H9 (cell line): ENCODE results near the gene IDH3B. TPM values are rescaled to one million over a fixed set of nuclear protein-coding genes. Genes with fewer than 3 reads are reported as not detected.

Source experiments
- DNase-seq: peaks from one replicate; pipeline ENCODE4 v3.0.0-alpha.2; 2017
- H2AFZ ChIP-seq: one replicate; pipeline ENCODE4 v1.6.1; 2013; ENCODE audit warnings: mild to moderate bottlenecking, low read length, control low read depth, moderate library complexity
- H2AK5ac ChIP-seq: 2 replicates; pipeline ENCODE4 v1.6.1; 2013; ENCODE audit warnings: low read length, control low read depth, mixed read lengths; ENCODE audit not compliant: insufficient read length
- H2BK120ac ChIP-seq: one replicate; pipeline ENCODE4 v1.6.1; 2013; ENCODE audit warnings: low read depth, mild to moderate bottlenecking, low read length, control low read depth, inconsistent platforms; ENCODE audit not compliant: poor library complexity, severe bottlenecking
- H2BK12ac ChIP-seq: 2 replicates; pipeline ENCODE4 v1.6.1; 2013; ENCODE audit warnings: low read length, control low read depth, mixed read lengths, low read depth; ENCODE audit not compliant: insufficient read length
- H2BK15ac ChIP-seq: 2 replicates; pipeline ENCODE4 v1.6.1; 2013; ENCODE audit warnings: low read depth, low read length, control low read depth
- H2BK20ac ChIP-seq: one replicate; pipeline ENCODE4 v1.6.1; 2013; ENCODE audit warnings: low read depth, mild to moderate bottlenecking, low read length, control low read depth, inconsistent platforms; ENCODE audit not compliant: poor library complexity, severe bottlenecking
- H2BK5ac ChIP-seq: 2 replicates; pipeline ENCODE4 v1.6.1; 2013; ENCODE audit warnings: low read length, control low read depth, mixed read lengths; ENCODE audit not compliant: insufficient read length
- H3K14ac ChIP-seq: 2 replicates; pipeline ENCODE4 v1.6.1; 2013; ENCODE audit warnings: low read length, control low read depth; ENCODE audit not compliant: insufficient read depth
- H3K18ac ChIP-seq: 2 replicates; pipeline ENCODE4 v1.6.1; 2013; ENCODE audit warnings: low read depth, mild to moderate bottlenecking, mixed read lengths, low read length, control low read depth; ENCODE audit not compliant: insufficient read length
- H3K23ac ChIP-seq: 2 replicates; pipeline ENCODE4 v1.6.1; 2013; ENCODE audit warnings: low read length, control low read depth, mixed read lengths, low read depth; ENCODE audit not compliant: insufficient read length
- H3K23me2 ChIP-seq: 2 replicates; pipeline ENCODE4 v1.6.1; 2013; ENCODE audit warnings: low read depth, mild to moderate bottlenecking, mixed read lengths, low read length, control low read depth; ENCODE audit not compliant: insufficient read length, poor library complexity, severe bottlenecking
- H3K27ac ChIP-seq: 2 replicates; pipeline ENCODE4 v1.5.1; 2013; ENCODE audit warnings: low read length, control low read depth, mixed read lengths, low read depth; ENCODE audit not compliant: insufficient read length
- H3K27me3 ChIP-seq: 2 replicates; pipeline ENCODE4 v1.6.1; 2013; ENCODE audit warnings: low read length, control low read depth, inconsistent platforms; ENCODE audit not compliant: insufficient read depth
- H3K4ac ChIP-seq: 2 replicates; pipeline ENCODE4 v1.6.1; 2013; ENCODE audit warnings: low read depth, mild to moderate bottlenecking, control low read depth, inconsistent platforms, low read length, moderate library complexity
- H3K4me1 ChIP-seq: 2 replicates; pipeline ENCODE4 v1.6.1; 2013; ENCODE audit warnings: low read length, control low read depth, inconsistent platforms; ENCODE audit not compliant: insufficient read depth
- H3K4me2 ChIP-seq: 2 replicates; pipeline ENCODE4 v1.6.1; 2013; ENCODE audit warnings: low read length, control low read depth, mixed read lengths; ENCODE audit not compliant: insufficient read length, insufficient read depth
- H3K56ac ChIP-seq: 2 replicates; pipeline ENCODE4 v1.6.1; 2013; ENCODE audit warnings: low read depth, mild to moderate bottlenecking, mixed read lengths, low read length, control low read depth; ENCODE audit not compliant: insufficient read length
- H3K79me1 ChIP-seq: 2 replicates; pipeline ENCODE4 v1.6.1; 2013; ENCODE audit warnings: low read depth, mild to moderate bottlenecking, moderate library complexity, low read length, control low read depth, inconsistent platforms; ENCODE audit not compliant: insufficient read depth, poor library complexity, severe bottlenecking
- H3K79me2 ChIP-seq: 2 replicates; pipeline ENCODE4 v1.6.1; 2013; ENCODE audit warnings: low read length, control low read depth, inconsistent platforms; ENCODE audit not compliant: insufficient read depth
- H3K9ac ChIP-seq: 2 replicates; pipeline ENCODE4 v1.6.1; 2013; ENCODE audit warnings: low read length, control low read depth, mixed read lengths; ENCODE audit not compliant: insufficient read length; ENCODE audit errors: extremely low read depth
- H3K9me3 ChIP-seq: one replicate; pipeline ENCODE4 v1.6.1; 2013; ENCODE audit warnings: low read depth, low read length, inconsistent platforms; ENCODE audit not compliant: control insufficient read depth
- H3T11ph ChIP-seq: one replicate; pipeline ENCODE4 v1.6.1; 2013; ENCODE audit warnings: mild to moderate bottlenecking, low read length, control low read depth, inconsistent platforms
- H4K20me1 ChIP-seq: one replicate; pipeline ENCODE4 v1.6.1; 2013; ENCODE audit not compliant: control insufficient read depth, insufficient read length, insufficient read depth
- H4K5ac ChIP-seq: 2 replicates; pipeline ENCODE4 v1.6.1; 2013; ENCODE audit warnings: low read depth, mild to moderate bottlenecking, mixed read lengths, low read length, control low read depth; ENCODE audit not compliant: insufficient read length
- H4K8ac ChIP-seq: replicated peaks from 2 replicates; pipeline ENCODE4 v1.6.1; 2013; ENCODE audit warnings: low read length, control low read depth, mixed read lengths, low read depth; ENCODE audit not compliant: insufficient read length
- H4K91ac ChIP-seq: 2 replicates; pipeline ENCODE4 v1.6.1; 2013; ENCODE audit warnings: low read depth, mild to moderate bottlenecking, moderate library complexity, mixed read lengths, low read length, control low read depth; ENCODE audit not compliant: insufficient read length
- H3K27ac Mint-ChIP-seq, 3 experiments: 2 replicates in 2 of 3; 3 replicates in 1 of 3; pipeline ENCODE4 v1.8.0; 2020 to 2021; ENCODE audit warnings: mixed read lengths in 3 of 3, mild to moderate bottlenecking in 1 of 3, moderate library complexity in 1 of 3
- H3K27me3 Mint-ChIP-seq: 2 replicates; pipeline ENCODE4 v1.8.0; 2021; ENCODE audit warnings: low read depth, mild to moderate bottlenecking, moderate library complexity, mixed read lengths
- H3K36me3 Mint-ChIP-seq, 3 experiments: 2 replicates in 2 of 3; 3 replicates in 1 of 3; pipeline ENCODE4 v1.8.0; 2020 to 2021; ENCODE audit warnings: low read depth in 3 of 3, mixed read lengths in 3 of 3; ENCODE audit not compliant: insufficient read depth in 1 of 3
- H3K4me1 Mint-ChIP-seq, 2 experiments: 2 replicates each; pipeline ENCODE4 v1.8.0; 2020; ENCODE audit warnings: mixed read lengths in 2 of 2
- H3K4me3 Mint-ChIP-seq, 2 experiments: 2 replicates in 1 of 2; 3 replicates in 1 of 2; pipeline ENCODE4 v1.8.0; 2020 to 2021; ENCODE audit warnings: mild to moderate bottlenecking in 2 of 2, mixed read lengths in 2 of 2, moderate library complexity in 1 of 2
- H3K9me3 Mint-ChIP-seq, 2 experiments: 2 replicates in 1 of 2; 3 replicates in 1 of 2; pipeline ENCODE4 v1.8.0; 2020; ENCODE audit warnings: mild to moderate bottlenecking in 2 of 2, mixed read lengths in 2 of 2, moderate library complexity in 1 of 2
- WGBS: extraction: QIAGEN DNeasy Blood & Tissue Kit; methylation state at CpG from one replicate; pipeline ENCODE4 v1.1.7; 2013; ENCODE audit warnings: missing lambda C conversion rate, low lambda C conversion rate, mixed read lengths; ENCODE audit not compliant: insufficient read length; ENCODE audit errors: extremely low coverage; 5-methylcytosine and 5-hydroxymethylcytosine counted together
- total RNA-seq: library from RNA; stranded (reverse); gene quantifications from 2 replicates; pipeline ENCODE4 v1.2.1, GENCODE V29; 2021
- TF ChIP-seq, protein P1 (sequence below): fragments of 200-600 bp; sonication (generic); conservative IDR thresholded peaks from 3 replicates; pipeline ENCODE4 v1.8.0; 2021; ENCODE audit warnings: antibody characterized with exemption, mild to moderate bottlenecking

The IDH3B gene
- total RNA-seq, 1 experiment from 2014 or later = 114 TPM

DNA sequence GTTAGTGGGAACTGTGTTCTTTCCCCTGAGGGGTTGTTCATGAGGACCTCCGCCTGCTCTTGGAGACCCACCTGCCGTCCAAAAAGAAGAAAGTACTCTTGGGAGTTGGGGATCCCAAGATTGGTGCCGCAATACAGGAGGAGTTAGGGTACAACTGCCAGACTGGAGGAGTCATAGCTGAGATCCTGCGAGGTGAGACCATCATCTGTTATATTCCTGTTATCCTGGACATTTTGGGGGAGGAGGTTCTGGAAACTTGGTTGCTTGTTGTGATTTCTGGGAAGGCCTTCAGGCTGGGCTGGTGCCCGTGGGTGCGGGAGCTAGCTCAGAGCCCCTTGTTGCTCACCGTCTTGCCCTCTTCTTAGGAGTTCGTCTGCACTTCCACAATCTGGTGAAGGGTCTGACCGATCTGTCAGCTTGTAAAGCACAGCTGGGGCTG lies 9.6 kb downstream of the IDH3B start:
- no peak for DNase-seq
- no peak overlapping the region for H3T11ph ChIP-seq
- H3K14ac ChIP-seq = no peak overlapping the region
- H2AFZ ChIP-seq = no peak overlapping the region
- peaks cover 17% of the 10 kb centered on the region for H3K79me2 ChIP-seq
- H3K9ac ChIP-seq = no peak overlapping the region
- H3K4me1 ChIP-seq = no peaks in the 10 kb centered on the region; the same call in 1 of the 2 replicates
- WGBS = no CpG with 5 or more reads among the region's 9 CpGs
- H3K36me3 Mint-ChIP-seq = peaks cover 53 to 68% (median 64%) of the 10 kb centered on the region in 3 experiments
- no peak overlapping the region for H4K8ac ChIP-seq
- H2BK5ac ChIP-seq = no peak overlapping the region
- no peak overlapping the region for H3K27ac ChIP-seq
- H2AK5ac ChIP-seq = no peak overlapping the region
- H2BK20ac ChIP-seq = no peak overlapping the region
- peaks cover 9% of the 10 kb centered on the region for H3K23me2 ChIP-seq
- no peak overlapping the region for H3K18ac ChIP-seq
- peak overlapping the region in 1 of 3 experiments; percentile 84; a peak in 3 of 7 replicates for H3K27ac Mint-ChIP-seq
- H3K9me3 Mint-ChIP-seq = no peaks in the 10 kb centered on the region
- H3K4me2 ChIP-seq = peak overlapping the region; percentile 96
- no peak overlapping the region for H3K56ac ChIP-seq
- peak overlapping the region; percentile 88 to 93 for H3K4me3 Mint-ChIP-seq
- no peak overlapping the region for H4K91ac ChIP-seq
- no peaks in the 10 kb centered on the region for H3K27me3 ChIP-seq
- H3K4ac ChIP-seq = no peak overlapping the region
- H2BK12ac ChIP-seq = no peak overlapping the region
- H3K4me1 Mint-ChIP-seq = peaks cover 15 to 22% of the 10 kb centered on the region in 2 experiments
- H3K27me3 Mint-ChIP-seq = peaks cover 3% of the 10 kb centered on the region; the same call in 1 of the 2 replicates
- H3K9me3 ChIP-seq = no peaks in the 10 kb centered on the region
- no peak overlapping the region for H4K5ac ChIP-seq
- H3K79me1 ChIP-seq = peaks cover 11% of the 10 kb centered on the region
- H4K20me1 ChIP-seq = no peaks in the 10 kb centered on the region
- TF ChIP-seq, protein P1, sequence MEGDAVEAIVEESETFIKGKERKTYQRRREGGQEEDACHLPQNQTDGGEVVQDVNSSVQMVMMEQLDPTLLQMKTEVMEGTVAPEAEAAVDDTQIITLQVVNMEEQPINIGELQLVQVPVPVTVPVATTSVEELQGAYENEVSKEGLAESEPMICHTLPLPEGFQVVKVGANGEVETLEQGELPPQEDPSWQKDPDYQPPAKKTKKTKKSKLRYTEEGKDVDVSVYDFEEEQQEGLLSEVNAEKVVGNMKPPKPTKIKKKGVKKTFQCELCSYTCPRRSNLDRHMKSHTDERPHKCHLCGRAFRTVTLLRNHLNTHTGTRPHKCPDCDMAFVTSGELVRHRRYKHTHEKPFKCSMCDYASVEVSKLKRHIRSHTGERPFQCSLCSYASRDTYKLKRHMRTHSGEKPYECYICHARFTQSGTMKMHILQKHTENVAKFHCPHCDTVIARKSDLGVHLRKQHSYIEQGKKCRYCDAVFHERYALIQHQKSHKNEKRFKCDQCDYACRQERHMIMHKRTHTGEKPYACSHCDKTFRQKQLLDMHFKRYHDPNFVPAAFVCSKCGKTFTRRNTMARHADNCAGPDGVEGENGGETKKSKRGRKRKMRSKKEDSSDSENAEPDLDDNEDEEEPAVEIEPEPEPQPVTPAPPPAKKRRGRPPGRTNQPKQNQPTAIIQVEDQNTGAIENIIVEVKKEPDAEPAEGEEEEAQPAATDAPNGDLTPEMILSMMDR = no peak
- no peak overlapping the region for H2BK15ac ChIP-seq
- H3K23ac ChIP-seq = no peak overlapping the region
- no peak overlapping the region for H2BK120ac ChIP-seq
